WERI-Rb-1 (cell line): ENCODE data around the gene CDR2L.

ENCODE experiments used
- DNase-seq: peaks from one replicate; pipeline ENCODE4 v3.0.0-alpha.2; 2020
- H3K27ac ChIP-seq: fragments of 250-450 bp; sonication (Bioruptor Pico); 2 replicates; pipeline ENCODE4 v1.5.1; 2020; ENCODE audit warnings: mild to moderate bottlenecking, moderate library complexity
- H3K27me3 ChIP-seq: fragments of 250-450 bp; sonication (Bioruptor Pico); 2 replicates; pipeline ENCODE4 v1.5.1; 2021; ENCODE audit warnings: mild to moderate bottlenecking, low read depth, moderate library complexity; ENCODE audit not compliant: insufficient read depth, severe bottlenecking
- H3K36me3 ChIP-seq: fragments of 250-450 bp; sonication (Bioruptor Pico); 2 replicates; pipeline ENCODE4 v1.5.1; 2020; ENCODE audit warnings: mild to moderate bottlenecking, moderate library complexity
- H3K4me3 ChIP-seq: 2 replicates; pipeline ENCODE4 v1.5.1; 2011; ENCODE audit warnings: low read depth, mild to moderate bottlenecking, control low read depth, low read length
- H3K9me3 ChIP-seq: fragments of 250-450 bp; sonication (Bioruptor Pico); 2 replicates; pipeline ENCODE4 v1.5.1; 2021; ENCODE audit warnings: mild to moderate bottlenecking, moderate library complexity; ENCODE audit not compliant: severe bottlenecking
- TF ChIP-seq, protein P1 (sequence below): IDR thresholded peaks from 2 replicates; pipeline ENCODE4 v1.5.1; 2011; ENCODE audit warnings: low read depth, mild to moderate bottlenecking, control low read depth, inconsistent platforms, low read length

The CDR2L gene

GRCh38 chr17:74970395-74970794 lies 17.0 kb upstream of the CDR2L start:
- Histone ChIP-seq H3K27ac (no peak overlapping the region), H3K9me3 (no peaks in the 10 kb centered on the region), H3K4me3 (no peak overlapping the region), H3K27me3 (peaks cover 20% of the 10 kb centered on the region), H3K36me3 (no peaks in the 10 kb centered on the region)
- no peak for DNase-seq
- TF ChIP-seq, protein P1, sequence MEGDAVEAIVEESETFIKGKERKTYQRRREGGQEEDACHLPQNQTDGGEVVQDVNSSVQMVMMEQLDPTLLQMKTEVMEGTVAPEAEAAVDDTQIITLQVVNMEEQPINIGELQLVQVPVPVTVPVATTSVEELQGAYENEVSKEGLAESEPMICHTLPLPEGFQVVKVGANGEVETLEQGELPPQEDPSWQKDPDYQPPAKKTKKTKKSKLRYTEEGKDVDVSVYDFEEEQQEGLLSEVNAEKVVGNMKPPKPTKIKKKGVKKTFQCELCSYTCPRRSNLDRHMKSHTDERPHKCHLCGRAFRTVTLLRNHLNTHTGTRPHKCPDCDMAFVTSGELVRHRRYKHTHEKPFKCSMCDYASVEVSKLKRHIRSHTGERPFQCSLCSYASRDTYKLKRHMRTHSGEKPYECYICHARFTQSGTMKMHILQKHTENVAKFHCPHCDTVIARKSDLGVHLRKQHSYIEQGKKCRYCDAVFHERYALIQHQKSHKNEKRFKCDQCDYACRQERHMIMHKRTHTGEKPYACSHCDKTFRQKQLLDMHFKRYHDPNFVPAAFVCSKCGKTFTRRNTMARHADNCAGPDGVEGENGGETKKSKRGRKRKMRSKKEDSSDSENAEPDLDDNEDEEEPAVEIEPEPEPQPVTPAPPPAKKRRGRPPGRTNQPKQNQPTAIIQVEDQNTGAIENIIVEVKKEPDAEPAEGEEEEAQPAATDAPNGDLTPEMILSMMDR = no peak

- no peak for DNase-seq
- no peaks in the 10 kb centered on the region for H3K36me3 ChIP-seq
- TF ChIP-seq, protein P1 = no peak
- no peak overlapping the region for H3K4me3 ChIP-seq
- H3K27me3 ChIP-seq = peaks cover 20% of the 10 kb centered on the region
- H3K9me3 ChIP-seq = no peaks in the 10 kb centered on the region
- H3K27ac ChIP-seq = no peak overlapping the region
These were observed 16.2 kb upstream of the CDR2L start for GRCh38 chr17:74971069-74971841.

DNA sequence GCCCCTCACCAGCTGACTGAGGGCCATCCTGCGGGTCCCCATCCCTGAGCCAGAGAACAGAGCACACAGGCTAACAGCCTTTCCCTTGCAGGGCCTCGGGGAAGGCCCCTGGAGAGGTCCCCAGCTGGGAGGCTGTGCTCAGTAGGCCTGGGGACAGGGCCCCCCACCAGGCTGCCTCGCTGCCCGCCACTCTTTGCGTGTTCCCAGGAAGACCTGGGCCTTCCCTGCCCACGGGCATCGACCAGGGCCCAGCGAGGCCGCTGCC lies 15.7 kb upstream of the CDR2L start:
- peaks cover 20% of the 10 kb centered on the region for H3K27me3 ChIP-seq
- peak overlapping the region; percentile 67 for H3K4me3 ChIP-seq
- no peaks in the 10 kb centered on the region for H3K9me3 ChIP-seq
- DNase-seq = no peak
- TF ChIP-seq, protein P1 = no peak
- no peak overlapping the region for H3K27ac ChIP-seq
- H3K36me3 ChIP-seq = no peaks in the 10 kb centered on the region

- no peaks in the 10 kb centered on the region for H3K9me3 ChIP-seq
- peak; percentile 84 for DNase-seq
- H3K4me3 ChIP-seq = peak within 1 kb of the TSS; percentile 67
- H3K36me3 ChIP-seq = no peaks in the 10 kb centered on the region
- no peak within 1 kb of the TSS for H3K27ac ChIP-seq
- peaks cover 20% of the 10 kb centered on the region for H3K27me3 ChIP-seq
- TF ChIP-seq, protein P1 = no peak
These were observed 15.1 kb upstream of the CDR2L start, which contains the start of gene HID1 for GRCh38 chr17:74972107-74972972. TSS of gene HID1 (minus strand) at chr17:74972759. CDS start at chr17:74972656, 103 bp downstream.

DNA sequence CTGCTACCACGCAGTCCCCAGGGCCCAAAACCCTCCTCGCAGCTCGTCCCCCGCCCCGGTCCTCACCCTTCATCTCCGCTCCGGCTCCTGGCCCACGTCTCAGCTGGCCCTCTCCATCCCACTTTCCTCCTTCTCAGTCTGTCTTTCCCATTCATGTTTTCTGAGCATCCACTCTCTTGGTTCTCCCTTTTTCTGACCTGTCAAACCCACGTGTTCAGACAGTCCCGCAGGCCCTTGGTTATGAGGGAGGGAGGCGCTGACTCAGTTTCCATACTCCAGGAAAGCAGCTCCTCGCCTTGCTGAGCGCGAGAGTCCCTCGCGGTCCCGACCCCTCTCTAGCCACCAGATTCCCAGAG lies 14.5 kb upstream of the CDR2L start:
- H3K36me3 ChIP-seq = no peaks in the 10 kb centered on the region
- H3K27me3 ChIP-seq = peaks cover 20% of the 10 kb centered on the region
- H3K27ac ChIP-seq = no peak overlapping the region
- DNase-seq = no peak
- TF ChIP-seq, protein P1 = no peak
- no peaks in the 10 kb centered on the region for H3K9me3 ChIP-seq
- peak overlapping the region; percentile 67 for H3K4me3 ChIP-seq
